SH-SY5Y (cell line): ENCODE measurements around the gene MLN.

ENCODE experiments used
- GATA2 ChIP-seq: IDR thresholded peaks from 2 replicates; pipeline ENCODE4 v1.6.1; 2011; ENCODE audit warnings: mild to moderate bottlenecking, low read depth, low read length
- GATA3 ChIP-seq: IDR thresholded peaks from 2 replicates; pipeline ENCODE4 v1.6.1; 2011; ENCODE audit warnings: low read depth, mild to moderate bottlenecking, low read length, moderate library complexity

DNA sequence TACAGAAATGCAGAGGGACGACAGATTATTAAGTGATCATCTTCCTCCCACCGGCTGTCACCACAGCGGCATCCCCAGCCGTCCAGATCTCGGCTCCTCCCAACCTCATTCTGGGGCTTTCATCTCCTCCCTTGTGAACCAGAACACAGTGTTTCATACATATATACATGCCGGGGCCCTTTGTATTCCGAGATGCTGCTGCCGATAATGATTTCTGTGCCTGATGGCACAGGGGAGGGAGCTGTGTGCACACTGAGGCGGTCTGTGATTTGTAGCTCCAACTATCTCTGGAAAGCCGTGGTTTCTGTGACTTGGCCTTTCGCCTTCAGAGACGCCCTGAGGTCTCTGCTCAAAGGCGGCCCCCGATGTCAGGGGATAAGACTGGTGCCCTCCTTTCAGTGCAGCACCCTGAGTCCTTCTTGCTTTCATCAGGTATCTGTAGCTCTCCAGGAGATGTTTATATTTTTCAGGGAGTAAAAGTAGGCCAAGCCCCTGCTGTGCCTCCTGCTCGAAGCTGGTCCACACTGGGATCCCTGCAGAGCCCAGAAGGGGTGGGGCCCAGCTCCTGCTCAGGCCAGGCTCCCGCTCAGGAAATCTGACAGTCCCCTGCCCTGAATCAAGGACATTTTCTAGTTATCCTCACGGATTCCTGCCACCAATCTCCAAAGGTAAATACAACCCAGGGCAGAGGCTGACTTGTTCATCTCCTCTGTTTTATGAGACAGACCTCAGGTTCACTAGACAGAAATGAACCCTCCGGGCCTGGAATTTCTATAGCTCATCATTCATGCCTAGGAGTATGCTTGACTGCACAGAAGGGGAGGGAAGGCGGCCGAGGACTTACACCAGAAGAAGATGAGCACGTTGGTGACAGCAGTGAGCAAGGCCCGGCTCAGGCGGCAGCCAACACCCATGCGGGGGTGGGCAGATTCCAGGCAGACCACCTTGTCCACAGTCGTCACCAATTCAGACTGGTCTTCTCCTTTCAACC lies 26.1 kb downstream of the MLN start:
- no peak for TF ChIP-seq GATA2
- no peak for TF ChIP-seq GATA3
